CD4-positive, alpha-beta memory T cell (primary cell): ENCODE measurements around the gene PMPCA. TPM values are rescaled to one million over a fixed set of nuclear protein-coding genes. Genes with fewer than 3 reads are reported as not detected.

Experiments used
- CTCF ChIA-PET: fragments of 350-600 bp; sonication (Branson Sonifier 250); formaldehyde crosslinking; loops from one replicate; lab custom pipeline; 2021; ENCODE audit warnings: inconsistent platforms; ENCODE audit not compliant: partially characterized antibody; lab: Charles Lee
- POLR2A ChIA-PET: fragments of 350-600 bp; sonication (Branson Sonifier 250); formaldehyde crosslinking; loops from one replicate; lab custom pipeline; 2021; ENCODE audit not compliant: partially characterized antibody; lab: Charles Lee
- DNase-seq, 5 donors: peaks; one replicate each; pipeline versions ENCODE4 v3.0.0 to v3.0.0-alpha.2; 2020 to 2022; ENCODE audit warnings: mixed read lengths in 1 of 5
- H3K27ac ChIP-seq: one replicate; pipeline ENCODE4 v1.7.0; 2013; ENCODE audit warnings: low read depth, low read length
- H3K27me3 ChIP-seq: 2 replicates; pipeline ENCODE4 v1.7.0; 2013; ENCODE audit warnings: mild to moderate bottlenecking, low read length, moderate library complexity; ENCODE audit not compliant: insufficient read depth
- H3K36me3 ChIP-seq: 2 replicates; pipeline ENCODE4 v1.7.0; 2013; ENCODE audit warnings: mild to moderate bottlenecking, low read length, moderate library complexity; ENCODE audit not compliant: insufficient read depth
- H3K4me1 ChIP-seq: 2 replicates; pipeline ENCODE4 v1.7.0; 2013; ENCODE audit warnings: mild to moderate bottlenecking, low read length, moderate library complexity; ENCODE audit not compliant: insufficient read depth
- H3K4me3 ChIP-seq, 2 donors: one replicate each; pipeline ENCODE4 v1.7.0; 2013; ENCODE audit warnings: low read length in 2 of 2, mild to moderate bottlenecking in 1 of 2
- H3K9me3 ChIP-seq, 2 donors: one replicate each; pipeline ENCODE4 v1.7.0; 2013; ENCODE audit warnings: low read length in 2 of 2, control low read depth in 1 of 2; ENCODE audit not compliant: control insufficient read depth in 1 of 2
- H3K27ac Mint-ChIP-seq, 7 donors: one replicate each; pipeline ENCODE4 v1.8.0; 2020 to 2021; ENCODE audit warnings: mixed read lengths in 7 of 7, mild to moderate bottlenecking in 6 of 7, inconsistent platforms in 3 of 7, moderate library complexity in 3 of 7
- H3K27me3 Mint-ChIP-seq, 2 donors: one replicate each; pipeline ENCODE4 v1.8.0; 2020 to 2021; ENCODE audit warnings: mixed read lengths in 2 of 2
- H3K36me3 Mint-ChIP-seq, 2 donors: one replicate each; pipeline ENCODE4 v1.8.0; 2020 to 2021; ENCODE audit warnings: mixed read lengths in 2 of 2, inconsistent platforms in 1 of 2, mild to moderate bottlenecking in 1 of 2
- H3K4me1 Mint-ChIP-seq, 4 donors: one replicate each; pipeline ENCODE4 v1.8.0; 2020 to 2021; ENCODE audit warnings: mixed read lengths in 4 of 4, mild to moderate bottlenecking in 1 of 4
- H3K4me3 Mint-ChIP-seq, 8 donors: one replicate each; pipeline ENCODE4 v1.8.0; 2020 to 2021; ENCODE audit warnings: mixed read lengths in 8 of 8, mild to moderate bottlenecking in 7 of 8, moderate library complexity in 6 of 8, inconsistent platforms in 3 of 8
- H3K9me3 Mint-ChIP-seq, 8 donors: one replicate each; pipeline ENCODE4 v1.8.0; 2020 to 2021; ENCODE audit warnings: mixed read lengths in 8 of 8, mild to moderate bottlenecking in 5 of 8, inconsistent platforms in 3 of 8, moderate library complexity in 1 of 8
- intact Hi-C: fragments of 100-400 bp; cut with micrococcal nuclease; formaldehyde crosslinking; loops from one replicate; pipeline ENCODE4 v1.15.1; 2023
- polyA plus RNA-seq, 2 donors: library from polyadenylated mRNA; unstranded; fragments of 300-500 nt; fragmentation: Illumina TruSeq; gene quantifications; one replicate each; pipeline ENCODE4 v1.2.3, GENCODE V29; 2021
- total RNA-seq, 2 experiments: library from RNA; stranded (reverse); gene quantifications; one replicate each; pipeline ENCODE4 v1.2.3, GENCODE V29; 2021

PMPCA gene
- total and polyA plus RNA-seq, 4 experiments from 2014 or later, result 44.2 to 73.3 (median 58.5) TPM

DNA sequence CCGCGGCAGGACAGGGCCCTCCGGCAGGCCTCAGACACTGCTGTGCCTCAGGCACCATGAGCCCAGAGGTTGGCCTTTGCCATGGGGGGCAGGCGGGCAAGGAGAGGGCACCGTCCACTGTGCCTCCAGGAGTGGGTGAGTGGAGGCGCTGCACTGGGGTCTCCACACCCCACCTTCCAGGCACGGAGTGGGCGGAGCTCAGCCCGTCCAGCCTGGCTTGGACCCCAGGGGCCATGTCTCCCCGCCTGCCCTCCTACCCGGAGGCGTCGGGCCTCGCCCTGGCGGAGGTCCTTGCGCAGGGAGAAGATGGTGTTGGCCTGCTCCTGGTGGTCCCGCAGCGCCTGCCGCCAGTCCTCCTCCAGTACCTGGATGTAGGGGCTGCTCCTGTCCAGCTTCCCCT lies 40.4 kb upstream of the PMPCA start:
- intact Hi-C loops, result no loop called here
- Mint-ChIP-seq H3K27ac (no peak overlapping the region), H3K9me3 (peaks cover 0 to 2% (median 0%) of the 10 kb centered on the region in 8 donors), H3K36me3 (no peaks in the 10 kb centered on the region), H3K27me3 (no peaks in the 10 kb centered on the region), H3K4me3 (no peak overlapping the region), H3K4me1 (no peaks in the 10 kb centered on the region)
- H3K9me3 ChIP-seq, result no peaks in the 10 kb centered on the region
- POLR2A ChIA-PET, result no interaction called here
- H3K36me3 ChIP-seq, result no peaks in the 10 kb centered on the region
- no peak overlapping the region for H3K4me3 ChIP-seq
- CTCF ChIA-PET, result no interaction called here
- no peaks in the 10 kb centered on the region for H3K4me1 ChIP-seq
- H3K27me3 ChIP-seq, result no peaks in the 10 kb centered on the region
- no peak for DNase-seq
- H3K27ac ChIP-seq, result no peak overlapping the region

DNA sequence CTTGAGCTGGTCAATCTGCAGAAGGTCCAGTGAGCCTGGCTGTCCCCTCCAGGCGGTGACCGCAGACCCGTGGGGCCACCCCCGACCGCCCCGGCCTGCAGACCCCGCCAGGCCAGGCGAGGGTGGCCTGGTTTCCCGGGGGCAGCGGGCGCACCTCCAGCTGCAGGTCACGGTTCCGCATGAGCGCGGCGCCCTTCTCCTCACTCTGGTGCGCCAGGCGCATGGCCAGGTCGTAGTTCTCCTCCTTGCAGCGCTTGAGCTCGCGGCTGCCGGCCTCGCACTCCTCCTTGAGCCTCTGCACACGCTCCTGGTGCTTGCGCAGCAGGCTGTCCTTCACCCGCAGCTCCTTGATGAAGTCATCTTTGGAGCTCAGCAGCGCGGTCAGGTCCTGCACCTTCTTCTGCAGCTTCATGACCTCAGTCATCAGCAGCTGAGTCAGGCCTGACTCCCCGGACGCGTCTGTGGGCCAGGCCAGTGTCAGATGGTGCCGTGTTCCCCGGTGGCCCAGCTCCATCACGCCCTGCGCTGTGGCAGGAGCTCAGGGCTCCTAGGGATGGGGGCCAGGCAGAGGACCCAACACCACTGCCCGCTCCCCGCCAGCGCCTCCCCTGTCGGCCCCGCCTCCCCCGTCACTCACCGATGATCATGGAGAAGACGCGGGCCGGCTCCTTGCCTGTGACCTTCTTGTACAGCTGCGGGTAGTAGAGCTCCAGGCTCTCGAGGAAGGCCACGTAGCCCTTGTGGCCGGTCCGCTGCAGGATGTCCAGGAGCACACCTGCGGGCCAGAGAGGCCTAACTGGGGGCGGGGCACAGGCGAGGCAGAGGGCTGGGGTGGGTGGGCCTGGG lies 39.5 kb upstream of the PMPCA start:
- Mint-ChIP-seq H3K9me3 (peaks cover 0 to 2% (median 0%) of the 10 kb centered on the region in 8 donors), H3K27me3 (no peaks in the 10 kb centered on the region), H3K27ac (no peak overlapping the region), H3K36me3 (no peaks in the 10 kb centered on the region), H3K4me1 (no peaks in the 10 kb centered on the region), H3K4me3 (no peak overlapping the region)
- no peak for DNase-seq
- H3K27me3 ChIP-seq, result no peaks in the 10 kb centered on the region
- no peaks in the 10 kb centered on the region for H3K36me3 ChIP-seq
- intact Hi-C loops, result no loop called here
- H3K4me3 ChIP-seq, result no peak overlapping the region
- no peaks in the 10 kb centered on the region for H3K4me1 ChIP-seq
- no peaks in the 10 kb centered on the region for H3K9me3 ChIP-seq
- CTCF ChIA-PET, result no interaction called here
- POLR2A ChIA-PET, result no interaction called here
- no peak overlapping the region for H3K27ac ChIP-seq

DNA sequence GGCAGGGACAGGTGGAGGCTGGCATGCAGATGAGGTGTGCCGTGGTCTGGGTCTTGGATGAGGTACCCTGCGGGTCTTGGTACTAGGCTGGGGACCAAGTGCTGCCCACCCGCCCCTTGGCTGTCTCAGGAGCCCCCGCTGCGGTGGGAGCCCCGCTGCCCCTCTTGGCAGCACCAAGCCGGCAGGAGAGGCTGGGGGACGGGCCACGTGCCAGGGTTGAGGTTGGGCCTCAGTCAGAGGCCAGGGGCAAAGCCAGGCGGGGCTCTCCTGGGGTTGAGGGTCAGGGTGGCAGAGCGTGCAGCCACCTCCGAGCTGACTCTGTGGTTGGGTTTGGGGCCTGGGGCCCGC lies 39.0 kb upstream of the PMPCA start:
- H3K9me3 ChIP-seq, result no peaks in the 10 kb centered on the region
- H3K27me3 ChIP-seq, result no peaks in the 10 kb centered on the region
- H3K27ac Mint-ChIP-seq, result no peak overlapping the region
- no peak overlapping the region for H3K27ac ChIP-seq
- intact Hi-C loops, result no loop called here
- H3K4me1 ChIP-seq, result no peaks in the 10 kb centered on the region
- H3K4me3 Mint-ChIP-seq, result no peak overlapping the region
- no peaks in the 10 kb centered on the region for H3K36me3 ChIP-seq
- POLR2A ChIA-PET, result no interaction called here
- H3K27me3 Mint-ChIP-seq, result no peaks in the 10 kb centered on the region
- H3K4me3 ChIP-seq, result no peak overlapping the region
- no peaks in the 10 kb centered on the region for H3K36me3 Mint-ChIP-seq
- no peaks in the 10 kb centered on the region for H3K9me3 Mint-ChIP-seq
- no peak for DNase-seq
- H3K4me1 Mint-ChIP-seq, result no peaks in the 10 kb centered on the region
- CTCF ChIA-PET, result no interaction called here

- Histone ChIP-seq H3K4me1 (no peaks in the 10 kb centered on the region), H3K4me3 (no peak overlapping the region), H3K27me3 (no peaks in the 10 kb centered on the region), H3K9me3 (no peaks in the 10 kb centered on the region), H3K27ac (no peak overlapping the region), H3K36me3 (no peaks in the 10 kb centered on the region)
- H3K36me3 Mint-ChIP-seq, result no peaks in the 10 kb centered on the region
- ChIA-PET CTCF (no interaction called here), POLR2A (no interaction called here)
- intact Hi-C loops, result no loop called here
- no peak for DNase-seq
- H3K4me3 Mint-ChIP-seq, result no peak overlapping the region
- H3K4me1 Mint-ChIP-seq, result no peaks in the 10 kb centered on the region
- no peak overlapping the region for H3K27ac Mint-ChIP-seq
- no peaks in the 10 kb centered on the region for H3K27me3 Mint-ChIP-seq
- H3K9me3 Mint-ChIP-seq, result no peaks in the 10 kb centered on the region
Measured at GRCh38 chr9:136372006-136372405, 38.5 kb upstream of the PMPCA start.

DNA sequence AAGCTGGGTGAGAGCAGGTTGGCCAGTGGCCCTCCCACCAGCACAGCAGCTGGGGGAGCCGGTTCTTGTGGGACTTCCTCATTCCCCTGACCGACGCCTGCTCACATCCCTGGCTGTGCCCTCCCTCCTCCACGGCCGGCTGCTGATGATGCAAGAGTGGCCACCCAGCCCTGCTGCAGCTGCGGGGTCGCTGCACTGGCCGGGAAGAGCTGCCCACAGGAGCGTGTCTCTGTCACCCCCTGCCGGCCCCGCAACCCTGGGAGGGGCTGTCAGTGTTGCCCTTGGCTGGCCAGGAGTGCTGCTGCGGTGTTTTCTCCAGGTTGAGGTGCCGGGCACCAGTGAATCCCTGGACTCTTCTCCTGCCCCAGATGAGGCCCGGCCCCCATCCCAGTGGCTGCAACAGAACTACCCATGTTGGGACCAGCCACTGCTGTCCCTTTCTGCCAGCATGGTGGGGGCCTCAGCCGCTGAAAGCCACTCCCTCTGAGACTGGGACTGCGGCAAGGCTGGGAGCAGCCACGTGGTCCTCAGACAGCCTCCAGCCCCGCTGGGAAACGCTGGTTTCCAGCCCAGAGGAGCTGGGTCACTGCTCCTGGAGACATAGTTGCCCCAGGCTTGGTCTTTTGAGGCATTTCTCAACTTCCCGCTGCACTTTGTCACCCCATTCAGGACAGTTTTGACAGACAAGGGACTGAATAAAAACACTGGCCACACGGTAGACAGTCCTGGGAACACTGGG lies 37.7 kb upstream of the PMPCA start:
- CTCF ChIA-PET, result no interaction called here
- H3K4me3 Mint-ChIP-seq, result no peak overlapping the region
- POLR2A ChIA-PET, result no interaction called here
- H3K36me3 Mint-ChIP-seq, result no peaks in the 10 kb centered on the region
- Histone ChIP-seq H3K4me3 (no peak overlapping the region), H3K27ac (no peak overlapping the region), H3K36me3 (no peaks in the 10 kb centered on the region), H3K27me3 (no peaks in the 10 kb centered on the region), H3K4me1 (no peaks in the 10 kb centered on the region), H3K9me3 (no peaks in the 10 kb centered on the region)
- H3K9me3 Mint-ChIP-seq, result no peaks in the 10 kb centered on the region
- H3K27me3 Mint-ChIP-seq, result no peaks in the 10 kb centered on the region
- no peak for DNase-seq
- intact Hi-C loops, result no loop called here
- peak overlapping the region in 1 of 7 donors; percentile 37 for H3K27ac Mint-ChIP-seq
- no peaks in the 10 kb centered on the region for H3K4me1 Mint-ChIP-seq

- no peaks in the 10 kb centered on the region for H3K36me3 ChIP-seq
- no peak within 1 kb of the TSS for H3K27ac ChIP-seq
- Mint-ChIP-seq H3K4me1 (no peaks in the 10 kb centered on the region), H3K36me3 (no peaks in the 10 kb centered on the region), H3K27ac (peak within 1 kb of the TSS in 2 of 7 donors; percentile 15 to 37), H3K4me3 (no peak within 1 kb of the TSS), H3K9me3 (no peaks in the 10 kb centered on the region), H3K27me3 (no peaks in the 10 kb centered on the region)
- H3K9me3 ChIP-seq, result no peaks in the 10 kb centered on the region
- H3K4me1 ChIP-seq, result no peaks in the 10 kb centered on the region
- POLR2A ChIA-PET, result no interaction called here
- intact Hi-C loops, result no loop called here
- H3K27me3 ChIP-seq, result no peaks in the 10 kb centered on the region
- no peak within 1 kb of the TSS for H3K4me3 ChIP-seq
- CTCF ChIA-PET, result no interaction called here
- DNase-seq, result no peak
Measured at GRCh38 chr9:136373300-136374182, 36.9 kb upstream of the PMPCA start, which contains the start of gene CARD9. Gene CARD9 (minus strand): TSS chr9:136373669. CDS start chr9:136372078, 1,591 bp downstream.

GRCh38 chr9:136374183-136374575 lies 36.3 kb upstream of the PMPCA start:
- ChIA-PET POLR2A (no interaction called here), CTCF (no interaction called here)
- H3K36me3 Mint-ChIP-seq, result no peaks in the 10 kb centered on the region
- DNase-seq, result no peak
- Histone ChIP-seq H3K27me3 (no peaks in the 10 kb centered on the region), H3K36me3 (no peaks in the 10 kb centered on the region), H3K27ac (no peak overlapping the region), H3K9me3 (no peaks in the 10 kb centered on the region), H3K4me3 (no peak overlapping the region), H3K4me1 (no peaks in the 10 kb centered on the region)
- H3K9me3 Mint-ChIP-seq, result no peaks in the 10 kb centered on the region
- intact Hi-C loops, result no loop called here
- H3K27ac Mint-ChIP-seq, result no peak overlapping the region
- H3K27me3 Mint-ChIP-seq, result no peaks in the 10 kb centered on the region
- no peak overlapping the region for H3K4me3 Mint-ChIP-seq
- no peaks in the 10 kb centered on the region for H3K4me1 Mint-ChIP-seq
